Stimulated activated CD4-positive, alpha-beta T cell treated with anti-CD3 and anti-CD28 coated beads, Interleukin-4, amount 100 ng/mL, for 24 hours (primary cell): Measurements from ENCODE around the gene TUFT1.
A peak's percentile ranks its signal among the peaks of the same experiment; 100 is the strongest.
"Not testable (repeated sequence)": the region's sequence is repeated elsewhere in the genome, so short reads cannot be mapped to it uniquely, and the experiment has no call there.

Experiments
- DNase-seq: peaks from one replicate; pipeline ENCODE4 v3.0.0-alpha.2; 2020

TUFT1 gene

DNA sequence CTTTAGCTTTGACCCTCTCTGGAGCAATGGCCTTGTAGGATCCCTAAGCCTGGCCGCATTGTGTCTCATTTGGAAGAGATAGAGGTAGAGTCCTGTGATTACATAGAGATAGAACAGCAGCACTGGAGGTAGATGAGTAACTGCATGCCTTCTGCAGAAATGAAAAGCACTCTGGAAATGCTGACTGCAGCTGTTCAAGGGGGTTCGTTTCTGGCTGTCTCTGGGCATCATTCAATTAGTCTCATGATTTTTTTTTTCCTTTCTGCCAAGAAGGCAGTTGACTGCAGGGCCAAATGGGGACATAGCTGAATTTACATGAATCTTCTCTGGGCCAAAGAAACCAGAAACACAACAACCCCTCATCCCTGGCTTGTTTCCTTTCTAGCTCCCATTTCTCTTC, 43.7 kb downstream of the TUFT1 start:
- no peak for DNase-seq

DNA sequence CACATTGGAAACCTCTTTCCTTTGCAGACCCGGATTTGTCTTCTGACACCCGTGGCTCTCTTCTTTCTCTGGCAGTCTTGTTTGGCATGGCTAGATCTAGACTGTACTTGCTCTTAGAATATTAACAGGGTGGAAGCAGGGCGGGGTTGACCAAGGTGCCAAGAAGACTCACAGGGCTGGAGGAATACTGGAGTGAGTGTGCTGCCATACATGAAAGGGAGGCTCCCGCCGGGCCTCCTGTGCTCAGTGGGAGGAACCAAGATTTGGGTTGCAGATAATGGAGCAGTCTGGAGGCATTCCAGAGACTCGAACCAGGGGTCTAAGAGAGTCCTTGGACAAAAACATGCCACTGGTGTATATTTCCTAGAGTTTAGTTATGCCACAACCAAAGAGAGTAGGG, 44.2 kb downstream of the TUFT1 start:
- DNase-seq = no peak

DNA sequence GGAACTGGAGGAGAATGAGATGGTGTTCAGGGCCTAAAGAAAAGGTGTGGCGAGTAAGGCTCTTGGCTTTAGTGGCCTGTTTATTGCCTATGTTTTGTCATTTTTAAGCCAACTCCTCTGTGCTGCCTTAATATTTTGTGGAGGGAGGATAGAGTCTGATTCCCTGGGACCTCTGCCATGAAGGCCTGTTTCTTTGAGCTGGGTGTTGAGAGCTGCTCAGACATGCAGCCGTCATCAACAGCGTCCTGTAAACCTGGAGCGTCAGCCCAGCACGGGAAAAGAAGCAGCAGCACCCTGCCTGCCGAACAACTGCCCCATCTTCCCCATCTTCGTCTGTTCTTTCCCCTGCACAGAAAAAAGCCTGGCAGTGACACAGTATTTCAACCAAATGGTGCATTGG, 44.7 kb downstream of the TUFT1 start:
- DNase-seq = no peak

DNA sequence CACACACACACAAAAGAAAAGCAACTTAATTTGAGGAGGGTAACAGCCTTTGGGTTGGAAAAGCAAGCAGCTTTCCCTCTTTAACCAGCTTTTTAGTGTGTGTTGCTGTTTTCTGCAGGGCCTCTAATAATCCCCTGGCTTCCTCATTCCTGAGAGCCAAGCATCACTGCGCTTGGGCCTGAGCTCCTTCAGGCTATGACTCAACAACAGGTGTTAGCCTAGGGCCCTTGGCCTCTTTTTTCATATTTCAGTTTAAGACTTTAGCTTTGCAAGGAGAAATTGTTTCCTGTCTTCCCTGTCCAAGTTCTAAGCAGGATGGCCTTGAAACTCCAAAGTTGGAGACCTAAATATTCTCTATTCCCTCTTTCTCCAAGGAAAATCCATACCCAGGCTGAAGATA, 45.5 kb downstream of the TUFT1 start:
- DNase-seq = no peak

DNA sequence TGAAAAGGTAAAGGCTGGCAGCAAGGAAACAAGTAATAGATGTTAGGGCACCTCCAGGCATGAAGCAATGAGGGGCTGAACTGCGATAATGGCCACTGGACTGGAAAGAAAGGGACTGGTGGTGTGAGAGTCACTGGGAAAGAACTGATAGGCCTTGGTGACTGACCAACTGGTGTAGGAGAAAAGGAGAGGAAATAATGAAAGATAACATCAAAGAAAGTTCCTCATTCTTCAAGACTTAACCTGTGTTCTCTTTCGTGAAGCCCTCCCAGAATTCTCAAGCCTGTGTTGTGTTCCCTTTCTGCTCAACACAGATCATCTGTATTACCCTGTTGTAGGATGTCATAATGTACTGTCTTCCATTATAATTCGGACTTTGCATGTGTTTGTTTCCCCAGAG, 50.9 kb downstream of the TUFT1 start:
- no peak for DNase-seq

DNA sequence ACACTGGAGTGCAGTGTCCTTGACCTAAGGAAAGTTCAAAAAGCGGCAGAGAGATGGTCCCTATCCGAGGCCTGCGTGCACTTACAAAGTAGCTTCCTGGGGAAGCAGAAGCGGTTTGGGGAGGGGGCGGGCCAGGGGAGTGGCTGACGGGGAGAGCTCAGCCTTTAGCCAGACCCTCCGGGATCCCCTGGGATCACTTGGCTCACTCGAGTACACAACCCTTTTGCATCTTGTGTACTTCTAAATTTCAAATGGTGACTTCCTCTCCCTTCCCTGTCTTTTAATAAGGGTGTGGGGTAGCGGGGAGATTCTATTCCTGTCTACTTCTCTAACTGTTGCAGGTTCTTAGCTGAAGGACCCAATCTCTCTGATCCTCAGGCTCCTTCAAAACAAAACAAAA, 53.6 kb downstream of the TUFT1 start:
- DNase-seq = no peak

DNA sequence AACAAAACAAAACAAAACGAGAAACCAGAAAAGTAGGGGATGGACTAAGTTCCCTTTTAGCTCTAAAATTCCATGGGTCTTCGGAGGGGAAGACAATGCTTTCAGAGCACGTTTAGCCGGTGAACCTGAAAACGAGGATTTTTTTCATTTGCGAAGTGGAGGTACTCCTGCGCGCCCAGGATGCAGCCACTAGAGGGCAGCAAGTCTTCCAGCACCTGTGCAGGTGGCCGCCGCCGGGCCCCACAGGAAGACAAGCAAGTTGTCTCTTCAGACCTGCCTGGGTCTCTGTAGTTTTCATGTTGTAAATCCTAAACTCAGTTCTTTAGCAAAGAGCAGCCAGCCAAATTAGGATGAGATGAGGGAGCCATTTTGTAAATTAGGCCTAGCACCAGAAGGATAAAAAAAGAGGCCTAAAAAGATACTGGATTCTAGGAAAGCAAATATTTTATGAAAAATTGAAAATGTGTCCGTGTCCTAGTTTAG, 54.1 kb downstream of the TUFT1 start:
- peak; percentile 87 for DNase-seq

DNA sequence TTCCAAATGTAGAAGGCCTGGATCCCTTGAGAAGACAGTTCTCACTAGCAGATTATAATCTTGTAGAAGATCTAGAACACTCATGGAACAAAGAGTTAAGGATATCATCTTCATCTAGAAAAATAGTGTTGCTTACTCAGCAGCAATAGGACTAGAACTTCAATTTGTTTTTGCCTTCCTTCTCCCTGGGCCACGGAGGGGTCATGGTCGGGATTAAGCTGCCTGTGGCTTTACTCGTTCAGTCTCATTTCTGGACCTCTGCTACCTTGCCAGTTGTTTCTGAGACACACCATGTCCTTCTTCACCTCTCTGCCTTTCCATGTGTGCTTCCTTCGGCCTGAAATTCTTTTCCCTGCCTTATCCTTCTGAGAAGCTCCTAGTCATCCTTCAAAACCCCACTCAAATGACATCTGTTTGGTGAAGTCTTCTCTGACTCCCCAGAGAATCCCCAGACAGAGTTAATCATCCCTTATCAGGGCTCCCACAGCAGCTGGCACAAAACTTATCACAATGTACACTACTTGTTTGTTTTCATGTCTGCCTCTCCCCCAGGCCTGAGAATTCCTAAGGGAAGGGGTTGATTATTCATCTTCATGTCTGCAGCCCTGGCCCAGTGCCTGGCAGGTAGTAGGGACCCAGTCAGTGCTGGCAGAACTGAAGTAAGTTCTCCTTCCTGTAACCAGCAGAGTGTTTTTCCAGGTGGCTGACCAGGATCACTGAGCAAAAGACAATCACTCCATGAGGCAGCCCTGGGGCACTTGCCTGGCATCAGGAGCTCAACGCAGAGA, 56.3 kb downstream of the TUFT1 start:
- no peak for DNase-seq

DNA sequence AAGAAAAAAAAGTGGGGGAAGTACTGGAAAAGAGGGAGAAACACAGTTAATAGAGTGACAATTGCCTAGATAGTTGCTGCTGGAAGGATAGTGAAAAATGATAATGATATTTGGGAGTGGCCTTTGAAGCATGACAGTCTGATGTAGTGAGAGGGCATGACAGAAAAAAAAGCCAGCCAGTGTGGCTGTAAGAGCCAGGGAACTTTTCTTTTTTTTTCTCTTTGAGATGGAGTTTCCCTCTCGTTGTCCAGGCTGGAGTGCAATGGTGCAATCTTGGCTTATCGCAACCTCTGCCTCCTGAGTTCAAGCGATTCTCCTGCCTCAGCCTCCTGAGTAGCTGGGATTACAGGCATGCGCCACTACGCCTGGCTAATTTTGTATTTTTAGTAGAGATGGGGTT, 62.4 kb downstream of the TUFT1 start:
- DNase-seq = not testable (repeated sequence)

DNA sequence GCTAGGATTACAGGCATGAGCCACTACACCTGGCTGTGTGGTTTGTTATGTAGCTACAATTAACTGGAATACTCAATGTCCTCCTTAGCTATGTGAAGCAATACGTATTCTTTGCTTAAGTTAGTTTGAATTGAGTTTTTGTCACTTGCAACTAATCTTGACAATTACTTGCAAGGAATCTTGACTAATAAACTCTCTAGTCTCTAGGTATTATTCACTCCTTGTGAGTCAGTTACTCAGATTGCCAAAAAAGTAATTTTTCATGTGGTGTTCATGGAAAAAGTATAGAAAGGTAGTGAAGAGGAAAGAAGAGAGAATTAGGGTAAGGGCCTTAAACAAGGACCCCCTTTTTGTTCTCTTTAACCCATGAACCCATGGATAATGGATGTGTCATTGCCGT, 64.2 kb downstream of the TUFT1 start:
- no peak for DNase-seq

DNA sequence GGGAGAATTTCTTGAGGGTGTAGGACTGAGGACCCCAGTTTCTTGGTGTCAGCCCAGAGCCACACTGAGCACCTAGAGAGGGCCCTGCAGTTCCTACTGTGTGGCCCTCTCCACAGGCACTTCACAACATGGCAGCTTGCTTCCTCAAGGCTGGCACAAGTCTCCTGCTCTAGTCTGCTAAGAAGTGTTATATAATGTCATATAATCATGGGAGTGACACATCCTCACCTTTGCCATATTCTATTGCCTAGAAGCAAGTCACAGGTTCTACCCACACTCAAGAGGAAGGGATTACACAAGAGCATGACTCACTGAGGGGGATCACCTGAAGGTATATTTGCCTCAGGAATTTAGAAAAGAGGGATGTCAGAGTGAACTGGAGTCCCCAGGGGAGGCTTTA, 66.3 kb downstream of the TUFT1 start:
- DNase-seq = no peak

DNA sequence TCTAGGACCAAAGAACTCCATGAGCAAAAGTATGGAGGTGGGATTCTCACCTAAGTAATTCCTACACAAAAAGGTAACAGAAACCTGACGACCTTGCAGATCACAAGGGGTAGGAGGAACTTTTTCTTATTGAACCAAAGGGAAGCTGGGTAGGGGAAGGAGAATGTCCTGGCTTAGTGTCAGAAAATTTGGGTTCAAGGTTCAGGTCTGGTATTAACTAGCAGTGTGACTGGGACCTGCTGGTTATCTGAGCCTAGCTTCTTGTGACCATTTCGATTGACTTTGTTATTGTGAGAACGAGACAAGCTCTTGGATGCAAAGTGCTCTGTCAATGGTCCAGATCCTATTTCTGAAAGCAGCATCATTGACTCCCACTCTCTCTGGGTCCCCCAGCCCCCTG, 66.7 kb downstream of the TUFT1 start:
- DNase-seq = no peak

DNA sequence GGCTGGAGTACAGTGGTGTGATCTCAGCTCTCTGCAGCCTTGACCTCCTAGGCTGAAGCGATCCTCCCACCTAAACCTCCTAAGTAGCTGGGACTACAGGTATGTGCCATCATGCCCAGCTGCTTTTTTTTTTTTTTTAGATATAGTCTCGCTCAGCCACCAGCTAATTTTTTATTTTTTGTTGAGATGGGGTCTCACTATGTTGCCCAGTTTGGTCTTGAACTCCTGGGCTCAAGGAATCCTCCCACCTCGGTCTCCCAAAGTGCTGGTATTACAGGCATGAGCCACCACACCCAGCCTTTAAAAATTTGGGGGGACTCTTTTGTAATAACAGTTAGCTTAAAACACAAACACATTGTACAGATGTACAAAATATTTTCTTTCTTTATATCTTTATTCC, 70.0 kb downstream of the TUFT1 start:
- DNase-seq = no peak

DNA sequence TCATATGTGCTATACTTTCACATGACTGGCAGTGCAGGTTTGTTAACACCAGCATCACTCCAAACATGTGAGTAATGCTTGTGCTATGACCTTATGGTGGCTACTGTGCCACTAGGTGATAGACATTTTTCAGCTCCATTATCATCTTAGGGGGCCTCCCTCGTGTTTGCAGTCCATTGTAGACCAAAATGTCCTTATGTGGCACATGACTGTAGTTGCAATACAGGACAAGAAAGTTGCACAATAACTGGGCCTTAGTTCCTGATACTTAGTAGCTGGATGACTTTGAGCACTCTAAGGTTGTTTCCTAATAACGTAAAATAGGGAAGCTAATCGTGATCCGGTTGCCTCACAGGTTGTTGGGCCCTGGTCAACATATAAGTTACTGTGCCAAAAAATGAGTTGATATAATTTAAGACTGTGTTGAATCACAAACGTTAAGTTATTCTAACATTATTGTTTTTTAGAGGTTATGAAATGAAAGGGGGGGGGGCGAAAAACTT, 71.2 kb downstream of the TUFT1 start:
- DNase-seq = no peak

DNA sequence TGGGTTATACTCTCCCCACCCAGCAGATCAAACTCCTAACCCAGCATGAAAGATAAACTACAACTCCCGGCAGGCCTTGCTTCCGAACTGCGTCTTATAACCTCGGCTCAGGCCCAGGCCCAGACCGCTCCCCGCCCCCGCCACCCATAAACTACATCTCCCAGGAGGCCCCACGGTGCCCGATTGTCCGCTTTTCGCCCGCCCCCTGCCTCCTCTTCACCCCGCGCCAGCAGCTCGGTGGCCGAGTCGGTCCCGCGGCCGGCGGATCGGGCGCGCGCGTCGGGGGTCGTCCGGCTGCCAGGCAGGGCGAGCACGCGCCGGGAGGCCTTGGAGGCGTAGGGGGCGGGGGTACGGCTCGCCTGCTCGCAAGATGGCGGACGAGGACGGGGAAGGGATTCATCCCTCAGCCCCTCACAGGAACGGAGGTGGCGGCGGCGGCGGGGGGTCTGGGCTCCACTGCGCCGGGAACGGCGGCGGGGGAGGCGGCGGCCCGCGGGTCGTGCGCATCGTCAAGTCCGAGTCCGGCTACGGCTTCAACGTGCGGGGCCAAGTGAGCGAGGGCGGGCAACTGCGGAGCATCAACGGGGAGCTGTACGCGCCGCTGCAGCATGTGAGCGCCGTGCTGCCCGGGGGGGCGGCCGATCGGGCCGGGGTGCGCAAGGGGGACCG, 71.9 kb downstream of the TUFT1 start, which contains the start of gene SNX27:
Gene SNX27, plus strand, starts transcription at position 219 of the 669 bp plus-strand sequence. Its CDS starts 152 bp downstream, at position 371.
- DNase-seq = peak; percentile 88

DNA sequence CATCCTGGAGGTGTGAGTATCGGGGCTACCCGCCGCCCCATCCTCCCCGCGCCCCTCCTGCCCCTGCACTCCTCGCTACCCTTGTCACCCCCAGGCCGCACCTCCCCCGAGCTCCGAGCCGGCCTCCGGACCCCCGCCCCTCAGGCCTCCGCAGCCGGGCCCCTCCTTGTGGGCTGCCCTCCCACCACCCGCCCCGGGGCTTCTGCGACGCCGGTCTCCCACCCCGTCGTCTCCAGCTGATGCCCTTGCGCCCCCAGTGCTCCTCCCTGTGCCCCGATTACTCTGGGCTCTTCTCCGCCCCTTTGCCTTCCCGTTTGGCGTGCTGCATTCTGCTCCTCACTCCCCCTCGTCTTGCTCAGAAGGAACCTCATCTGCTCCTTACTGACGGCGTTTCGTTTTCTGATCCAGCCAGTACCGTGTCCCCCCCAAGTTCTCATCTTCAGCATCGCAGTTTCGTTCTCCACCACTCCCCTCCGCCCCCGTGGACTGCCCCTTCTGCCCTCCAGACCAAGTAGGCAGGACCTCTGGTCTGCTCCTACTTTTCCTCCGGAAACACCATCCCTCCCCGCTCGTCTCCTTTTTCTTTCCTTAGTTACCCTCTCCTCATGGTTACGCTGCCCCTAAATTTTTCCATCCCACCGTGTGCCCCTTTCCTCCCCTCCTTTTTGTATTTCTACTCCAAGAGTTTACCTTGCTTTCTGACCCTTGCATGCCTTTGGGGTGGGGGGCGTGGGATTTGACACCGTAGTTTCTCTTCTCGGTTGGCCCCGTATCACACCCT, 72.6 kb downstream of the TUFT1 start:
- DNase-seq = peak; percentile 33

DNA sequence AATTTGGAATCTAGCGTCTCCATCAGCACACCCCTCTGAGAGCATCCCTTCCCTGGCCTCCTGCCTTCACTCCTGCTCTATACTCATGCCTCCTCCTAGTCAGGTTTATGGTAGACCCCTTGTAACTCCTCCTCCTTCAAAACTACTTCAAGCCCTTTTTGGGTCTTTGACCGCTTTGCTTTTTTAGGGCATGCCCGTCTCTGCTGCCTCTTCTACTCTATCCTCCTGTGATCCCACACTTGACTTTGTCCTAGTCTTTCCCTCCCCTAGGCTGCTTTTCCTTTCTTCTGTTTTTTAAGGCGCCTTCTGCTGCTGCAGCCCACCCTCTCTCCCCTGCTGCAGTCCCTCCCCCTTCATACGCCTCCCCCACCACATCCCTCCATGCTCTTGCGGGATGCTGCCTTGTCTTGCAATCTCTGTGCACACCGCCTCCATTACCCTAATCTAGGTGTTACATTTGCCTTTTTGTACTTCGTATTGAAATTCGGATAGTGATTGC, 73.2 kb downstream of the TUFT1 start:
- no peak for DNase-seq

DNA sequence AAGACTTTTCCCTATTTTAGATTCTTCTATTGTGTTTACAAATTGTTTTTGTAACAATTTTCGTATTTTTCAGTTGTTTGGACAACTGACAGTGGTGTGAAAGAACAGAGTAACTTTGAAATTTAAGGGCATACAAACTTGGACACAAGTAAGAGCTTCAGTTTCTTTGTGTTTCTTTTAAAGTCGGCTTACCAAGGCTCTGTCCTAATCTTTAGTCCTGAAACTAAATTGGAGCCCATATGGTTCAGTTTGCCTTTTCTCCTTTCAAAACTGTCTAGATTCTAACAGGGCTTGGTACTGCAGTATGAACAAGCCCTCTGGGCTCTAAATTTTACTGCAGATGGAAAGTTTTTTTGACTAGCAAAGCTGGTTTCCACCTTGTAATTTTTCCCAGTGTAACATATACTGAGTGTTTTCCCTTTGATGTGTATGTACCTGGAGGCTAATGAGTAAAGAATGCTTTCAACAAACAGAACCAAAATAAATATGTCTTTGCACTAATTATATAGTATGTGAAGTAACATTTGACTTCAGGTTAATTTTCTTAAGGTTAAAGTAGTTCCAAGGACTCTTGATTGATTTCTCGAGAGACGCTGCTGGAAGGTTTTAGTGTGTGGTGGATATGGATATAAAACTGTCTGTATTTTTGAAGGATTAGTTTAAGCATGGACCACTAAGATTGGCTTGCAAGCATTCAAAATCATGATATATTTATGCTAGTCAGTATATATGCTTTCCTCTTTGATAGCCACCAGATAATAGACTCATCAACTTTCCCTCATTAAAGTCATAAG, 75.8 kb downstream of the TUFT1 start:
- no peak for DNase-seq

DNA sequence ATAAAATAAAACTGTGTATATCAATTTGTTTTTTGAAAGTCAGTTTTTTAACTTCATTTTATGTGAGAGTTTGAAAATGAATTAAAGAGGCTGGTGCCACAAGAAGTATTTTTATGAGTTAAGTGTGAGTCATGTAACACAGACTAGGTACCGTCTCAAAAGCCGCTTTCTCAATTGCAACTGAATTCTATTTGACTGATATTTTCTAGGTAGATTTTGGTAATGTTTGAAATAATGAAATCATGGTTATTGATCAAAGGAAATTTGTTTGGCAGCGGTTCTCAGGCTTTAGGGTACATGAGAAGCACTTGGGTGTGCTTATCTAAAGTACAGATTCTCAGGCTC, 76.4 kb downstream of the TUFT1 start:
- DNase-seq = no peak

DNA sequence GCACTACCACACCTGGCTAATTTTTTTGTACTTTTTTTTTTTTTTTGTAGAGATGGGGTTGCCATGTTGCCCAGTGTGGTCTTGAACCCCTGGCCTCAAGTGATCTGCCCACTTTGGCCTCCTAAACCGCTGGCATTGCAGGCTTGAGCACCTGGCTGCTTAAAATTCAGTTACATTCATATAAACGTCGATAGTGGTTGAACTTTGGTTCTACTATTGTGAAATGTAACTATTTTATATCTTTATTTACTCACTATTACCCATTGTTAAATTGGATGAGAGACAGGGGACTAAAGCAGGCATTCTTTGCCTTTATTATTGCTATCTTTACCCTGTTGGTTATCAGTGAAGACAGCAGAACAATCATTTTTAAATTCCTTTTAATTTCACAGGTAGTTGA, 77.9 kb downstream of the TUFT1 start:
- no peak for DNase-seq

DNA sequence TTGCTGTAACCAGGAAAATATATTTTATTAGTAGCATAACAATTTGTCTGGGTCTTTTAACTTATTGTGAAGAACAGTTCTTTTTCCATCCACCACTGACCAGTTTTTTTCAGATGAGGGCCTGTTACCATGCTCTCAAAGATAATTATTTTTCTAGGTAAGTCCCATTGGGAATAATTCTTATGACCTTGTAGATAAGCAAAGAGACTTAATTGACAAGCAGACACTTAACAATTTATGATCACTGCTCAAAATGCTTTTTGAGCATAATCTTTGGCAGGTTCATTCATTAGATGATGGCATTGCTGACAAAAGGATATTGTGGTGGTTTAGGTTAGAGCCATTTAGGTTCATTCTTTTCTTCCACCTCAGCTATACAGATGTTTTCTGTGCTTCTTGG, 78.4 kb downstream of the TUFT1 start:
- DNase-seq = no peak

DNA sequence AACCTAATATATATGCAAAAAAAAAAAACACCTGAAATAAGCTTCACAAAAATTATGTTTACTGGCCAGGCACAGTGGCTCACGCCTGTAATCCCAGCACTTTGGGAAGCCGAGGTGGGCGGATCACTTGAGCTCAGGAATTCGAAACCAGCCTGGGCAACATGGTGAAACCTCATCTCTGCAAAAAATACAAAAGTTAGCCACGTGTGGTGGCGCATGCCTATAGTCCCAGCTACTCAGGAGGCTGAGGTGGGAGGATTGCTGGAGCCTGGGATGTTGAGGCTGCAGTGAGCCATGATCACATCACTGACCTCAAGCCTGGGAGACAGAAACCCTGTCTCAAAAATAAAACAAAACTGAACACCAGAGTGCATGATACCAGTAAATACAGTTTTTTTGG, 78.9 kb downstream of the TUFT1 start:
- not testable (repeated sequence) for DNase-seq
